Measurements from ENCODE around the gene DLG2.
A peak's percentile ranks its signal among the peaks of the same experiment; 100 is the strongest.

DLG2 gene

DNA sequence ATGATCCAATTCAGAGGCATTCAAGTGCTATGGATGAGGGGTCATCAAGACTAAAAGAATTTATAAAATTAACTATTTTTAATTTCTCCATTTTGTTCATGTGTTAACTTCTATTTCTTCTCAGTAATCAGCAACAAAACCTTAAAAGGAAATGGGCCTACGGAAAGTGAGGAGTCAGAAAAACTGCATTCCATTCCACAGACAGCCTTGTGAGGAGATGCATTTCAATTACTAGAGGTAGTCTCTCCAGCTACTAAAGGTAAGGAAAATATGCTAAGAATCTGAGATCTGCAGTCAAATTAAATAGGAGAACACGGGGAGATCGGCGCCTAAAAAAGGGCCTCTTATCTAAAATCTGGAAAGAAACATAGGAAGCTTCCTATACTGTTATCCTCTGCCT is 661.7 kb downstream of the DLG2 start:
- TF ChIP-seq, protein P1, sequence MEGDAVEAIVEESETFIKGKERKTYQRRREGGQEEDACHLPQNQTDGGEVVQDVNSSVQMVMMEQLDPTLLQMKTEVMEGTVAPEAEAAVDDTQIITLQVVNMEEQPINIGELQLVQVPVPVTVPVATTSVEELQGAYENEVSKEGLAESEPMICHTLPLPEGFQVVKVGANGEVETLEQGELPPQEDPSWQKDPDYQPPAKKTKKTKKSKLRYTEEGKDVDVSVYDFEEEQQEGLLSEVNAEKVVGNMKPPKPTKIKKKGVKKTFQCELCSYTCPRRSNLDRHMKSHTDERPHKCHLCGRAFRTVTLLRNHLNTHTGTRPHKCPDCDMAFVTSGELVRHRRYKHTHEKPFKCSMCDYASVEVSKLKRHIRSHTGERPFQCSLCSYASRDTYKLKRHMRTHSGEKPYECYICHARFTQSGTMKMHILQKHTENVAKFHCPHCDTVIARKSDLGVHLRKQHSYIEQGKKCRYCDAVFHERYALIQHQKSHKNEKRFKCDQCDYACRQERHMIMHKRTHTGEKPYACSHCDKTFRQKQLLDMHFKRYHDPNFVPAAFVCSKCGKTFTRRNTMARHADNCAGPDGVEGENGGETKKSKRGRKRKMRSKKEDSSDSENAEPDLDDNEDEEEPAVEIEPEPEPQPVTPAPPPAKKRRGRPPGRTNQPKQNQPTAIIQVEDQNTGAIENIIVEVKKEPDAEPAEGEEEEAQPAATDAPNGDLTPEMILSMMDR (IDR thresholded peaks at IDR 0.05): no peak
- TF ChIP-seq ZFX (IDR thresholded peaks at IDR 0.05; ENCODE audit: borderline replicate concordance): no peak
- H3K27ac ChIP-seq: no peak overlapping the region

DNA sequence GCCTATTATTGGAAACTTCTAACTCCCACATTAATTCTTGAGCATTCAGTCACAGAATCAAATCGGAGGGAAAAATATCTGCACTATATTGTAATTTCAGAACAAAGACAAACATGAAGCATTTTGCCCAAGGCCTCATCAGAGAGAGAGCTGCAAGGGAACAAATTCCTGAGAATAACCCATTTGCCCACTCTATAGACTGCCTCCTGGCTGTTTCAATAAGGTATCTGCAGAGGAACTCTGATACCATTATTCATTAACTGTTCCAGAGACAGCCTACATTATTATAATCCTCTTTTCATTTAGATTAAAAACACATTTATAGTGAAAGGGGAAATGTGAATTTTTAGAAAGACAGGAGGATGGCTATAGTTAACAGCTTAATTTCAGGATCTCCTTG is 663.9 kb downstream of the DLG2 start:
- TF ChIP-seq, protein P1 (IDR thresholded peaks at IDR 0.05): no peak
- TF ChIP-seq ZFX (IDR thresholded peaks at IDR 0.05; ENCODE audit: borderline replicate concordance): no peak
- no peak overlapping the region for H3K27ac ChIP-seq

DNA sequence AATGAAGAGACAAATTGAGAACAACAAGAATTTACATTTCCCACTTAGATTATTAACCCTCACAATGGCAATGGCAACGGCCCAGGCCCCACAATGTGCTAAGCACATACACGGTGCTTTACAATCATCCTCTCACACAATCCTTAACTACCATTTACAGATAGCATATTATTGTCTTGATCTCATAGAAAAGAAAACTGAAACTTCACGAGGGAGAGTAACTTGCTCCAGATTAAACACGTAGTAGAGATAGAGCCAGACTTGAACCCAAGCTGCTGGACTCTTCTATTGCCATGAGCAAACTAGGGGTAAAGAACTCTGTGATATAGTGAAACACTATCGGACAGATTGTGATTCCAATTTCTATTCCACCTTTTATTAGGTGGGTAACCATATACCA is 665.1 kb downstream of the DLG2 start:
- H3K27ac ChIP-seq: no peak overlapping the region
- TF ChIP-seq ZFX (IDR thresholded peaks at IDR 0.05; ENCODE audit: borderline replicate concordance): no peak
- TF ChIP-seq, protein P1 (IDR thresholded peaks at IDR 0.05): no peak

DNA sequence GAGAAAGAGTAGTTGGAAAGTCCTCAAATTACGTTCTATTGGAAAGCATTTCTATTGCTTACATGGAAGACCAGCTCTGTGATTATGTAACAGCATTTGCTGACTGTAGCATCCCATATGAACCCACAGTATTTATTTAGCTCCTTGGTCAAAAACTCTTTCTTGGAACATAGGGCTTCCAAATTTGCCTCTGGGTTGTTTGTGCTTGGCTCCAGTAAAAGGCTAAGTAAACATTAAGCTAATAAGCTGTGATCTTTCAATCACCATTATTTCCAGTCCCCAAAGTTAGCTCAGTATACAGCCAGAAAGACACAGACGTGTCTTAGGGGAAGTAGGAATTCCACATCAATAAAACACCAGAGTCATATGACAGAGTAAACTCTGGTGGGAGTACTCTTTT is 668.8 kb downstream of the DLG2 start:
- TF ChIP-seq, protein P1 (IDR thresholded peaks at IDR 0.05): no peak
- TF ChIP-seq ZFX (IDR thresholded peaks at IDR 0.05; ENCODE audit: borderline replicate concordance): no peak
- peak overlapping the region; percentile 47 for H3K27ac ChIP-seq

DNA sequence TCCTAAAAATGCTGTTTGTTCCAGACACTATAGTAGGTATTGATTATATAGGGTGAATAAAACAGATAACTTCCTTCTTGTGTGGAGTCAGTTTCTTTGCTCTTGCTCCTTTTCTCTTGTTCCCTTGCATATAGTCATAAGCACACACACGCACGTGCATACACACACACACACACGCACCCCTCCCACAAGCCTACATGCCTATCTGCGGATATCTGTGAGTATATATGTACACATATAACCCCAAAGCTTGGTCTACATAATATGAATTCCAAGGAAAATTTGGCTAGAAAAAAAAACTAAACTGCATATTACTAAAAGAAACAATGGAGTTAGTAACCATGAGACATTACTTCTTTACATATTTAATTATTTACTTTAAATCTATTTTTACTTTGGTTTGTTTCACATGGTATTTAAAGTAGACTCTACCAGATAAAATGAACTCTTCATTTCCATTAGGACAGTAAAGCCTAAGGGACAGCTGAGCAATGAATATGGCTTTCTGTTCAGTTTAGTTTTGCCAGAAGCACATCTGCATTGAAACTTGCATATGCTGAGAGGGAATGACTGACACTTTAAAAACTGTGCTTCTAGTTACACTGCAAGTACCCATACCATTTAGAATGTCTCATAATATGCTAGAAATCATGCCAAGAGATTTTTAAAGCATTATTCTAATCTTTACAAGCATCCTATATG is 676.4 kb downstream of the DLG2 start:
- TF ChIP-seq, protein P1 (IDR thresholded peaks at IDR 0.05): no peak
- H3K27ac ChIP-seq: no peak overlapping the region

DNA sequence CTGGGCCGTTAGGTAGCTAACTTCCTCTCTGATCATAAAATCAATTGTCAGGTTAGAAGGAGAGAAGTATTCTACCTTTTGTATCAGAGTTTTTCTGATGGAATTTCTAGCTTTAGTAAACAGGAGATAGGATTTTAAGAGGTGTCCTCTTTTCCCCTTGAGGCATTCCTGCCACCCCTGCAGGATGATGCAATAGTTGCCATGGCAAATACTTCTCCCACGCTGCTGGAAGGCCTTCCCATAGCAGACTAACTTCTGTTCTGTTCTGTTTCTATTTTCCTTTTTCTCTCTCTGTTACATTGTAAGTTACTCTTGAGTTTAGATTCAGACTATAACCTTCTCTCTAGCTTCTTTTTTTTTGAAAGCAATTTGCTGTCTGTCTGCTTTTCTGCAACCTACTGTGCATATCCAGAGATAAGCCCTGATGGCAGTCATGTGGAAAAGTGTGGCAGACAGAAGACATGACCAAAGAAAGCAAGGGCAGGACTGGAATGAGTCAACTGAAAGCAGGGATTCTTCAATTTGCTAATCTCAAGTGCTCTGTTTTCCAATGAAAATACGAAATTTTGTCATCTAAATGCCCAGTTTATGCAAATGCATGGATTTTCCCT is 679.1 kb downstream of the DLG2 start:
- TF ChIP-seq, protein P1 (IDR thresholded peaks at IDR 0.05): no peak
- TF ChIP-seq ZFX (IDR thresholded peaks at IDR 0.05; ENCODE audit: borderline replicate concordance): no peak

DNA sequence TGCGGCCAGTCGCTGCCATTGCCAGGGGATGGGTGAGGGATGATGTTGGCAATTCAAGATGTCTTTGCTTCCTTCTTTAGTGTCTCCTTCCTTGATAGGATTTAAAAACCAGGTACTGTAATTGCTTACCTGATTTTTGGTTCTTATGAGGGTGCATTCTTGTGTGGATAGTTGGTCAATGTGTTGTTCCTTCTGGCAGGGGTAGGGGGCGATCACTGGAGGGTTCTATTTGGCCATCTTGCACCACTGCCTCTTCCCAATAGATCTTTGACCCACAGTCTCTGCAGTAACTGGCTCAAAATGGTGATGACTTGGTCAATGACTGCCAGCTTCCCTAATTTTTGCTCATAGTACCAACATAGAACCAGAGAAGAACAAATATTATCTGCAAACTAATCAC is 680.1 kb downstream of the DLG2 start:
- TF ChIP-seq ZFX (IDR thresholded peaks at IDR 0.05; ENCODE audit: borderline replicate concordance): no peak
- TF ChIP-seq, protein P1 (IDR thresholded peaks at IDR 0.05): peak; percentile 9; the same call in 1 of the 2 replicates
- no peak overlapping the region for H3K27ac ChIP-seq

More for the DNA sequence above, 679.1 kb downstream of the DLG2 start:
- no peak overlapping the region for H3K27ac ChIP-seq

All from 22Rv1 (cell line).